Nucleus accumbens (tissue), 56 donors: ENCODE data around the gene SPAG6.

Experiments used
- DNase-seq, 56 donors: peaks; one replicate each; lab custom pipeline; 2025; lab: John Stamatoyannopoulos, UW

Gene SPAG6

GRCh38 chr10:22321156-22321923, 24.0 kb upstream of the SPAG6 start:
- DNase-seq, result peak in 41 of 56 donors; percentile 46 to 87 (median 77)

GRCh38 chr10:22321924-22322640, 23.2 kb upstream of the SPAG6 start:
- DNase-seq, result peak in 28 of 56 donors; percentile 13 to 64 (median 32)

- no peak for DNase-seq
Observed at GRCh38 chr10:22322641-22323160, 22.6 kb upstream of the SPAG6 start.

GRCh38 chr10:22323538-22324305, 21.6 kb upstream of the SPAG6 start:
- no peak for DNase-seq

GRCh38 chr10:22324413-22324812, 20.9 kb upstream of the SPAG6 start:
- DNase-seq, result no peak

GRCh38 chr10:22324893-22325271, 20.4 kb upstream of the SPAG6 start:
- DNase-seq, result peak in 1 of 56 donors; percentile 8

GRCh38 chr10:22325272-22326144, 19.8 kb upstream of the SPAG6 start:
- peak in 37 of 56 donors; percentile 24 to 79 (median 47) for DNase-seq

GRCh38 chr10:22326145-22326702, 19.1 kb upstream of the SPAG6 start:
- no peak for DNase-seq

GRCh38 chr10:22329150-22329549, 16.1 kb upstream of the SPAG6 start:
- no peak for DNase-seq

- no peak for DNase-seq
Observed at GRCh38 chr10:22332116-22332692, 13.1 kb upstream of the SPAG6 start.

GRCh38 chr10:22333167-22333974, 11.9 kb upstream of the SPAG6 start:
- no peak for DNase-seq

GRCh38 chr10:22333975-22334282, 11.4 kb upstream of the SPAG6 start:
- no peak for DNase-seq

- DNase-seq, result peak in 5 of 56 donors; percentile 4 to 9 (median 7)
Observed at GRCh38 chr10:22334414-22335172, 10.7 kb upstream of the SPAG6 start.

GRCh38 chr10:22335173-22335933, 9.9 kb upstream of the SPAG6 start:
- DNase-seq, result peak in 29 of 56 donors; percentile 5 to 60 (median 28)

GRCh38 chr10:22338185-22338900, 7.0 kb upstream of the SPAG6 start:
- DNase-seq, result no peak

- no peak for DNase-seq
Observed at GRCh38 chr10:22338931-22339330, 6.4 kb upstream of the SPAG6 start.
